ENCODE measurements around the gene DCTD.

Gene DCTD

GRCh38 chr4:182938205-182938645 is 21.0 kb upstream of the DCTD start:
- no peak overlapping the region for H3K4me3 ChIP-seq (replicated peaks in 1 of 2; ENCODE audit: low read depth in 2 of 2, low read length in 2 of 2)
- TF ChIP-seq CTCF (IDR thresholded peaks at IDR 0.05; ENCODE audit: low read depth, low read length) = peak; percentile 98
- peak; percentile 74 to 77 for DNase-seq (ENCODE audit: low read depth in 2 of 2)

GRCh38 chr4:182937268-182938204 is 20.4 kb upstream of the DCTD start:
- DNase-seq (ENCODE audit: low read depth in 2 of 2) = no peak
- TF ChIP-seq CTCF (IDR thresholded peaks at IDR 0.05; ENCODE audit: low read depth, low read length) = no peak
- no peak overlapping the region for H3K4me3 ChIP-seq (replicated peaks in 1 of 2; ENCODE audit: low read depth in 2 of 2, low read length in 2 of 2)

- TF ChIP-seq CTCF (IDR thresholded peaks at IDR 0.05; ENCODE audit: low read depth, low read length) = no peak
- no peak for DNase-seq (ENCODE audit: low read depth in 2 of 2)
- no peak overlapping the region for H3K4me3 ChIP-seq (replicated peaks in 1 of 2; ENCODE audit: low read depth in 2 of 2, low read length in 2 of 2)
These were observed 15.5 kb upstream of the DCTD start for GRCh38 chr4:182932651-182933050.

GRCh38 chr4:182931691-182932345 is 14.6 kb upstream of the DCTD start:
- H3K4me3 ChIP-seq (replicated peaks in 1 of 2; ENCODE audit: low read depth in 2 of 2, low read length in 2 of 2) = no peak overlapping the region
- DNase-seq (ENCODE audit: low read depth in 2 of 2) = peak in 1 of 2 donors; percentile 29
- TF ChIP-seq CTCF (IDR thresholded peaks at IDR 0.05; ENCODE audit: low read depth, low read length) = no peak

- no peak overlapping the region for H3K4me3 ChIP-seq (replicated peaks in 1 of 2; ENCODE audit: low read depth in 2 of 2, low read length in 2 of 2)
- no peak for TF ChIP-seq CTCF (IDR thresholded peaks at IDR 0.05; ENCODE audit: low read depth, low read length)
- DNase-seq (ENCODE audit: low read depth in 2 of 2) = no peak
These were observed 13.7 kb upstream of the DCTD start for GRCh38 chr4:182930889-182931288.

- no peak for TF ChIP-seq CTCF (IDR thresholded peaks at IDR 0.05; ENCODE audit: low read depth, low read length)
- no peak overlapping the region for H3K4me3 ChIP-seq (replicated peaks in 1 of 2; ENCODE audit: low read depth in 2 of 2, low read length in 2 of 2)
- peak; percentile 73 to 81 for DNase-seq (ENCODE audit: low read depth in 2 of 2)
These were observed 12.1 kb upstream of the DCTD start for GRCh38 chr4:182929296-182929695.

All from cardiac fibroblast (primary cell).